Activated CD4-positive, alpha-beta memory T cell treated with anti-CD3 and anti-CD28 coated beads for 36 hours (primary cell): ENCODE results near the gene TAGLN2. TPM values are rescaled to one million over a fixed set of nuclear protein-coding genes. Genes with fewer than 3 reads are reported as not detected.

Source experiments
- CTCF ChIA-PET: fragments of 350-600 bp; sonication (Branson Sonifier 250); formaldehyde crosslinking; loops from one replicate; lab custom pipeline; 2021; ENCODE audit warnings: antibody characterized with exemption, inconsistent platforms; lab: Charles Lee
- POLR2A ChIA-PET: fragments of 350-600 bp; sonication (Branson Sonifier 250); formaldehyde crosslinking; loops from one replicate; lab custom pipeline; 2021; ENCODE audit warnings: antibody characterized with exemption; lab: Charles Lee
- DNase-seq: peaks from one replicate; pipeline ENCODE4 v3.0.0-alpha.2; 2020
- H3K27ac Mint-ChIP-seq: one replicate; pipeline ENCODE4 v1.8.0; 2021; ENCODE audit warnings: mixed read lengths
- H3K27me3 Mint-ChIP-seq: one replicate; pipeline ENCODE4 v1.8.0; 2021; ENCODE audit warnings: mixed read lengths
- H3K36me3 Mint-ChIP-seq: one replicate; pipeline ENCODE4 v1.8.0; 2021; ENCODE audit warnings: mixed read lengths
- H3K4me1 Mint-ChIP-seq: one replicate; pipeline ENCODE4 v1.8.0; 2021; ENCODE audit warnings: low read depth, mixed read lengths
- H3K4me3 Mint-ChIP-seq: one replicate; pipeline ENCODE4 v1.8.0; 2021; ENCODE audit warnings: mild to moderate bottlenecking, mixed read lengths
- H3K9me3 Mint-ChIP-seq: one replicate; pipeline ENCODE4 v1.8.0; 2021; ENCODE audit warnings: mixed read lengths
- intact Hi-C: fragments of 100-400 bp; cut with micrococcal nuclease; formaldehyde crosslinking; loops from one replicate; pipeline ENCODE4 v1.15.1; 2023
- total RNA-seq, 2 experiments: library from RNA; stranded (reverse); gene quantifications; one replicate each; pipeline ENCODE4 v1.2.3, GENCODE V29; 2021

Gene TAGLN2
- total RNA-seq, 2 experiments from 2014 or later = 597 to 607 TPM

DNA sequence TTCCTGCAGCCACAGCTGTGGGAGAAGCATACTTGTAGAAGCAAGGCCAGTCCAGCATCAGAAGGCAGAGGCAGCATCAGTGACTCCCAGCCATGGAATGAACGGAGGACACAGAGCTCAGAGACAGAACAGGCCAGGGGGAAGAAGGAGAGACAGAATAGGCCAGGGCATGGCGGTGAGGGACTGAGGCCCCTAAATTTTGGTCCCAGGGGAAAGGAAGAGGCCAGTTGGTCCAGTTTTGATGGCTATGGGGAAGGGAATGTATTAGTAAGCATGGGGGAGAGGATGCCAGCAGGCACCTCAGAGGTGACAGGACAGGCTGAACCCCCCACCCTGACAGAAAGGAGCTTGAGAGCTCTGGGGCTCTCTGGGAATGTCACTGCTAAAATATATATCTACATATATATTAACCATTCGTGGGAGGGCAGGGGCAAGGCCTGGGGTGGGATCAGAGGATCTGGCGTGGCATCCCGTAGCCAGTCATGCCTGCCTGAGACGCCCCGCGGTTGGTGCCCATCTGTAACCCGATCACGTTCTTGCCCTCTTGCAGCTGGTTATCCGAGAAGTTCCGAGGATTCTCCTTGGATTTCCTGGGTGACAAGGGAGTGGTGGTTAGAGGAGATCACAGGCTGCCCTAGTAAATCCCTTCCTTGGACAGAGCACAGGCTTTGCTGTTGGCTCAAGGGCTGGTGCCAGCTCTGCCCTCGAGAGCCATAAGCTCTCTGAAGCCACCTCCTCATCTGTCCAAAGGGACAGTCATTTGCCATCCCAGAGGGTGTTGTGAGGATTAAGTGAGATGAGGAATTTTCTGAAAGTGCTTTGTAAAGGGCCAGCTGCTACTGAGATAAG is 6.7 kb downstream of the TAGLN2 start:
- Mint-ChIP-seq H3K4me1 (peaks cover 57% of the 10 kb centered on the region), H3K4me3 (no peak overlapping the region), H3K9me3 (no peaks in the 10 kb centered on the region), H3K27ac (peak overlapping the region; percentile 63), H3K36me3 (peaks cover 57% of the 10 kb centered on the region), H3K27me3 (no peaks in the 10 kb centered on the region)
- DNase-seq = no peak
- POLR2A ChIA-PET = no interaction called here
- CTCF ChIA-PET = interaction anchor here (0.8 to 1.0 kb wide), 2 partner anchors 17 to 27 kb away, joined by 3 read pairs; partner anchors contain the start of gene IGSF9
- intact Hi-C loops = no loop called here

DNA sequence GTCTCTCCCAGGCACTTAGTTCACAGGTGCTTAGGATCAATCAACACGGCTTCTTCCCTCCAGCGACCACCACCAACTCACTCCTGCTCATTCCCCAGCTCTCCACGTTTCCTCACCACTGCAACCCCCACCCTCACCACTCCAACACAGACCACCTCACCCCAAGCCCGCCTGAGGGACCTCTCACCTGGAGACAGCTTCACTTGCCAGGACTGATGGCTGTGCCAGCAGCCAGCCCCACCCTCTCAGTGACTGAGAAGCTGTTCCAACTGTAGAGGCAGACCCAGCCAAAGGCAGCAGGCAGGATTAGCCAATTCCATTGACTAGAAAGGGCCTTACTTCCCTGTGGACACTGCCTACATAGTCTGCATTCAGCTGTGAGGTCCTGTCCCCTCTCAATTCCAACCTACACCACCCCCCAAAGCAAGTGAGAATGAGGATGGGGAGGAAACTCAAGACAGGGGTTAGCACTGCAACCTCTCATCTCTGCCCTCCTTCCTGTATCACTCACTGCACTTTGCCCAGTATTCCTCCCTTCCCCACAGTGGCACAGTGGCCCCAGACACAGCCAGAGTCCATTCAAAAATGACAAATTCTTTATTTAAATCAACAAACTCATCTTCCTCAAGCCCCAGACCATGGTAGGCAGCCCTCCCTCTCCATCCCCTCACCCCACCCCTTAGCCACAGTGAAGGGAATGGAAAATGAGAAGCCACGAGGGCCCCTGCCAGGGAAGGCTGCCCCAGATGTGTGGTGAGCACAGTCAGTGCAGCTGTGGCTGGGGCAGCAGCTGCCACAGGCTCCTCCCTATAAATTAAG is 7.6 kb downstream of the TAGLN2 start:
- DNase-seq = no peak
- peaks cover 52% of the 10 kb centered on the region for H3K36me3 Mint-ChIP-seq
- H3K27ac Mint-ChIP-seq = peak overlapping the region; percentile 63
- ChIA-PET POLR2A (no interaction called here), CTCF (interaction anchor here (0.8 to 1.0 kb wide), 2 partner anchors 18 to 119 kb away, joined by 3 to 4 read pairs; no protein-coding TSS in a partner anchor)
- intact Hi-C loops = no loop called here
- no peaks in the 10 kb centered on the region for H3K9me3 Mint-ChIP-seq
- no peaks in the 10 kb centered on the region for H3K27me3 Mint-ChIP-seq
- peaks cover 57% of the 10 kb centered on the region for H3K4me1 Mint-ChIP-seq
- no peak overlapping the region for H3K4me3 Mint-ChIP-seq

DNA sequence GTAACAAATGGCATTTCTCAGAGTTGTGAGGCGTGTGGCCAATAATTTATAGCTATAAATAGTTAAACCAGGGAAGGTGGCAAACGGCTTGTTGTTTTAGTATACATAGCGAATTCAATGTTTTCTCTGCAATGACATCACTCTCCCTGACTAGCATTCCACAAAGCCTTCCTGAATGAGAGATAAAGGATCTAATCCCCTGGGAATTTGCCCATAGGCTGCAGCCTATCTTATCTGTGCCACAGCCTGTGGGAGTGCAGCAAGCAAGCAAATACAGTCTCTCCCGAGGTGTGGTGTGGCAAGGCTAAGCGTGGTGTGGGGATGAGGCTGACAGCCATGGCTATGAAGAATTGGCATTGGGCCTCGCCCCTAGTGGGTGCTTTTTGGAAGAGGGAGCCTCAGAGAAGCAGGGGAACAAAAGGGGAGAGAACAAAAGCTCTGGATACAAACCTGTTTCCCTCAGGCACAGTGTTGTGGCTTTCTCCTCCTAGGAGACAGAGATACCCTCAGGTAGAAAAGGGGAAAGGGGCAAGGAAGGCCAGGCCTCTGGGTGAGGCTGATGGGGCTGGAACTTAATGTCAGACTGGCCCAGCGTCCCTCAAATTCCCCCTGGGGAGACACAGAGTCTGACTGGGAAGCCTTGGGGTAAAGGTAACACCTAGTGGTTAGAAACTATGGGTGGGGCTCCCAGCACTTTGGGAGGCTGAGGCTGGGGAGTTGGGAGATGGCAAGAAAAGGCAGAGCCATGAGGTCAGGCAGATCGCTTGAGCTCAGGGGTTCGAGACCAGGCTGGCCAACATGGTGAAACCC is 8.9 kb downstream of the TAGLN2 start:
- no peak overlapping the region for H3K4me3 Mint-ChIP-seq
- peaks cover 57% of the 10 kb centered on the region for H3K4me1 Mint-ChIP-seq
- no peak for DNase-seq
- POLR2A ChIA-PET = interaction anchor here (3.7 kb wide), 1 partner anchor 7 kb away, joined by 29 read pairs; the partner anchor contains the start of gene TAGLN2
- H3K27me3 Mint-ChIP-seq = no peaks in the 10 kb centered on the region
- intact Hi-C loops = no loop called here
- CTCF ChIA-PET = no interaction called here
- H3K27ac Mint-ChIP-seq = peak overlapping the region; percentile 16
- peaks cover 45% of the 10 kb centered on the region for H3K36me3 Mint-ChIP-seq
- H3K9me3 Mint-ChIP-seq = no peaks in the 10 kb centered on the region

DNA sequence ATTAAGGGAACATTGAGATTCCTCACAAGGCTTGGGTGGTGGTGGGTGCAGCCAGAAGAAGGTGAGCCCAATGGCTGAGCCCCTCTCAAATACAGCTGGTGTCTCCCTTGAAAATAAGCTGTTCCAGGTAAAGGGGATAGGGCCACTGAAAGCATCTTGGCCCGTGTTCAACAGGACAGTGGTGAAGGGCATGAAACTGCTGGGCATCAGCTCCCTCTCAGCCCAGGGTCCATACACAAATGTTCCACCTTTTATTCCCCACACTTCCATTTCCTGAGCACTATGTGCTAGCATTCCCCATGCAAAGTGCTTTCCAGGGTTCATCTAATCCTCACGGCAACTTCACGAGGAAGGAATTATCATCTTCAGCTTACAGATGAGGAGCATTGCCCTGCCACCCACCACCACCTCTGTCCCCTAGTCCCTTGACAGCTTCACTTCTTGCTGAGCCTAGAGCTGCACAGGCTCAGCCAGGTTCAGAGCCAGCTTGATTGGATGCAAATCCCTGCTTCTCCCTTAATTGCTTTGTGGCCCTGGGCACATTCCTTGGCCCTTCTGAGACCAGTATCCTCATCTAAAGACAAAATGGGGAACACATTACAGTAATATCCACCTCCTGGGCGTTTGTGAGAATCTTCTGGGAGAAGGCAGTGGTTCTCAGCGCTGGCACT is 9.6 kb downstream of the TAGLN2 start:
- peaks cover 57% of the 10 kb centered on the region for H3K4me1 Mint-ChIP-seq
- H3K36me3 Mint-ChIP-seq = peaks cover 38% of the 10 kb centered on the region
- H3K27ac Mint-ChIP-seq = no peak overlapping the region
- intact Hi-C loops = no loop called here
- ChIA-PET CTCF (no interaction called here), POLR2A (interaction anchor here (3.7 kb wide), 1 partner anchor 8 kb away, joined by 29 read pairs; the partner anchor contains the start of gene TAGLN2)
- no peak for DNase-seq
- H3K9me3 Mint-ChIP-seq = no peaks in the 10 kb centered on the region
- H3K27me3 Mint-ChIP-seq = no peaks in the 10 kb centered on the region
- H3K4me3 Mint-ChIP-seq = no peak overlapping the region

DNA sequence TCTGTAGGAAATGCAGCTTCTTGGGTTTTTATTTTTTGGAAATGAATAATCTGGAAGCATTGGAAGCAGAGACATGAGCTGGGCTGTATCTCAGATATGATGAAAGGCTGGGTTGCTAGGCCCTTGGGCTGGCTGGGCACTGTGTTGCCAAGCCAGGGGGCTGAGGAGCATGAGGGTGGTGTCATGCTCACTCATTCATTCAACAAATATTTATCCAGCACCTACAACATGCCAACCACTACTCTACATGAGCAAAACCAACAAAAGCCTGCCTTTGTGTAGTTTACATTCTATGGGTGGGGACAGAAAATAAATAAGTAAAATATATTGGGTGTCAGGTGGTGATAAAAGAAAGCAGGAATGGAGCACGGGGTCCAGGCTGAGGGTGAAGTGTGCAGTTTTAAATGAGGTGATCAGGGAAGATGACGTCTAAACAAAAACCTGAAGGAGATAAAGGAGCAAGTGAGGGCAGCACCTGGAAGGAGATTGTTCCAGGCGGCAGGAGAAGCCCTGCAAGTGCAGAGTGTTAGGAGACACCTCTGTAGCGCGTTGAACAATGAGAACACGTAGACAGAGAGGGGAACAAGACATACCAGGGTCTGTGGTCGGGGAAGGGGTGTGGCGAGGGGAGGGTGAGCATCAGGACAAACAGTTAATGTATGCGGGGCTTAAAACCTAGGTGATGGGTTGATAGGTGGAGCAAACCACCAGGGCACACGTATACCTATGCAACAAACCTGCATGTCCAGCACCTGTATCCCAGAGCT is 10.9 kb downstream of the TAGLN2 start:
- intact Hi-C loops = no loop called here
- POLR2A ChIA-PET = interaction anchor here (3.7 kb wide), 1 partner anchor 9 kb away, joined by 29 read pairs; the partner anchor contains the start of gene TAGLN2
- Mint-ChIP-seq H3K4me3 (no peak overlapping the region), H3K9me3 (no peaks in the 10 kb centered on the region), H3K4me1 (peaks cover 59% of the 10 kb centered on the region), H3K27ac (no peak overlapping the region), H3K36me3 (peaks cover 27% of the 10 kb centered on the region), H3K27me3 (no peaks in the 10 kb centered on the region)
- no peak for DNase-seq
- CTCF ChIA-PET = no interaction called here

DNA sequence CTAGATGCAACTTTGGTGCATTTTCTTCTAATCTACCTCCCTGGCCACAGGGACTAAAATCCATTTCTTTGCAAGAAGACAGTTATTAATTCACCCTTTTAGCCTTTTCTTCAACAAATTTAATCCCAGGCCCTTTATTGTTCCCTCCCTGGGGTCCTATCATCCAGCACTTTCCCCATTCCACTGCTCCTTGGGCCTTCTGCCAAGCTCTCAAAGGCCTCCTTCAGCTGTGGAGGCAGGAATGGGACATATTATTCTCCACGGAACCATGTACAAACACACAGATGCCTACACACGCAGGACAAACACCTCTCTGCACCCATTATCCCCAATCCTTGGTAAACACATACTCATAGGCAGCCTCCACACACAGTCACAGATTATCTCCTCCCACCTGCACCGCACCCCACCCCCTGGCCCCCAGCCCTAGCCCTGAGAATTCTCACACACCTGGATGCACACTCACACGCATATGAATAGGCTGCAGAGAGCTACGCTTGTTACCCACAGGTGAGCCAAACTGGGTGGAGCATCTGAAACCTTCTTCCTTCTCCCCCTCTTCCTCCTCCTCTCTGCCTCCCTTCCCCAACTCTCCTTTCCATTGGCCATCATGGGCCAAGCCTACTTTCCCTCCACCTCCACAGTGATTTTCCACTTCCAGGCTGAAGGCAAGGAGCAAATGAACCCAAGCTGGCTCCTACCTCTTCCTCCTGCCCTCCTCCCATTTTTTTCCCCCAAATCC is 11.7 kb downstream of the TAGLN2 start:
- no peak for DNase-seq
- Mint-ChIP-seq H3K9me3 (no peaks in the 10 kb centered on the region), H3K4me1 (peaks cover 60% of the 10 kb centered on the region), H3K36me3 (peaks cover 20% of the 10 kb centered on the region), H3K4me3 (no peak overlapping the region), H3K27ac (no peak overlapping the region), H3K27me3 (no peaks in the 10 kb centered on the region)
- intact Hi-C loops = no loop called here
- CTCF ChIA-PET = no interaction called here
- POLR2A ChIA-PET = interaction anchor here (3.7 kb wide), 1 partner anchor 10 kb away, joined by 29 read pairs; the partner anchor contains the start of gene TAGLN2

DNA sequence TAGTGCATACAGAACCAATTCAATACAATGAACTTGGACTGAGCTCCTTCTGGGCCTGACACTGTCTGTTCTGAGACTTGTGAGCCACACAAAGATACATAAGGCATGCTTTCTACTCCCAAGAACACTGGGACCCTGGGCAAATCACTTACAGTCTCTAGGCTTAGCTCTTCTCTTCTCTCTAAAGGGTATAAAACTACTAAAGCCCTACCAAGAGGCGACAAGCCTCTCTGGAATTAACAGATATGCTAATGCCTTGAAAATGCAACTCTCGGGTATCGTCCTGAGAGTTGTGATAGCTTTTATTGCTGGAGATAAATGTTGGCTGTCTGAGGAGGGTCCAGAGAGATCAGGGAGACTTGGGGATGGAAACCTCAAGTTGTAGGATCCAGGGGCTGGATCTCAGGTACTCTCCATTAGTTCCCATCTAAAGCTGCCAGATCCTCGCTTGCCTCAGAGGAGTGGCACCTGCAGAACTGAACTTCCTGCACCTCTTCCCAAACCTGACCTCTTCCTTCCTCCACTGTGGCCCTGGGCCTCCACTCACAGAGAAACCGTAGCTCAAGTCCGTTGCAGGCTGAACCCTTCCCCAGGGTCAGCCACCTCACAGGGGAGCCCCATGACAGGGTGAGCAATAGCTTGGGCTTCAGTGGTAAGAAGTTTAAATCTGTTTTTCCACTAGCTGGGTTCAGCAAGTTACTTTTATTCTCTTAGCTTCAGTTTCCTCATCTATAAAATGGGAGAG is 13.8 kb downstream of the TAGLN2 start:
- no peaks in the 10 kb centered on the region for H3K9me3 Mint-ChIP-seq
- H3K4me1 Mint-ChIP-seq = peaks cover 52% of the 10 kb centered on the region
- no peak overlapping the region for H3K4me3 Mint-ChIP-seq
- no peaks in the 10 kb centered on the region for H3K27me3 Mint-ChIP-seq
- H3K36me3 Mint-ChIP-seq = peaks cover 5% of the 10 kb centered on the region
- ChIA-PET CTCF (interaction anchor here (0.6 to 1.5 kb wide), 4 partner anchors 13 to 167 kb away, joined by 3 to 4 read pairs (median 3); partner anchors contain the start of genes DUSP23 and TAGLN2), POLR2A (interaction anchor here (0.6 to 1.7 kb wide), 4 partner anchors 9 to 130 kb away, joined by 3 to 4 read pairs (median 4); no protein-coding TSS in a partner anchor)
- intact Hi-C loops = no loop called here
- peak; percentile 56 for DNase-seq
- H3K27ac Mint-ChIP-seq = peak overlapping the region; percentile 84

DNA sequence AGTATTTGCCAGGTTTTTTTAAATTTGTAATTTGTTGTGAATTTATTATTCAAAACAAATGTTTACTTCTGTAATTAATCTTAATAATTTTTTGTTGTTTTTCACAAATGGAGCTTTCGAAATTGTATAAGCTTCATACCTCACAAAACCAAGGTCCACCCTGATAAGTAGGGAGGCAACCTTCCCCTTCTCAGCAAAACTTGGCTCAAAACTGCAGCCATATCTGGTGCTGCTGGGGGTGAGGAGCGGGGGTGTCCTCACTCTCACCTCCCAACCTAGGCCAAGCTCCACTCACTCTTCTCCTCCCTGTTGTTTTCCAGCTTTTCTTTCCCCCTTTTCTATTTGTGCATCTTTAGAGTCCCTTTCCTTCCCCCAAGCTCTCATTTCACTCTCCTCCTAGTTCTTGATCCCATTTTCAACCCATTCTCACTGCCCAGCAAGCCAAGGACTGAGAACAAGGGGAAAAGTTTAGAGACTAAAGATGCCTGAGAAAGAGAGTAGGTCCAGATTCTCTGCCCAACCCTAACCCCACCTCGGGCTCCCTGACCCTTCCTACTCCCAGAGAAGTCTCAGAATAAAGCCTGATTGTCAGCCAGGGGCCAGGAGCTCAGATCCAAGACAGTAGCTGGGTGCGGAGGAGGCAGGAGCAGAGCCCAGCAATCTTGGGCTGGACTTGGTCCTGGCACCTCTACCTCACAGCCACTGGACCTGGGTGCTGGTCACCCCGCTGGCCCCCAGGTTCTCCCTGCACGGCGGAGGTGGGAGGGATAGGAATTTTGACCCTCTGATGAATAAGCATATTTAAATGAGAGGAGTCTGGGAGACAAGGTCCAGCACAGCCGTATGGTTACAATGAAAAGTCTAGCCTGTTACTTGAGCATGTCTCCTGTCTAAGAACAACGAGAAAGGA is 17.0 kb downstream of the TAGLN2 start:
- intact Hi-C loops = no loop called here
- Mint-ChIP-seq H3K36me3 (peaks cover 2% of the 10 kb centered on the region), H3K4me3 (no peak overlapping the region), H3K9me3 (peaks cover 4% of the 10 kb centered on the region), H3K27me3 (no peaks in the 10 kb centered on the region), H3K27ac (peak overlapping the region; percentile 7), H3K4me1 (peaks cover 39% of the 10 kb centered on the region)
- ChIA-PET POLR2A (no interaction called here), CTCF (interaction anchor here (1.2 to 2.1 kb wide), 3 partner anchors 15 to 99 kb away, joined by 3 to 10 read pairs (median 5); no protein-coding TSS in a partner anchor)
- DNase-seq = no peak

DNA sequence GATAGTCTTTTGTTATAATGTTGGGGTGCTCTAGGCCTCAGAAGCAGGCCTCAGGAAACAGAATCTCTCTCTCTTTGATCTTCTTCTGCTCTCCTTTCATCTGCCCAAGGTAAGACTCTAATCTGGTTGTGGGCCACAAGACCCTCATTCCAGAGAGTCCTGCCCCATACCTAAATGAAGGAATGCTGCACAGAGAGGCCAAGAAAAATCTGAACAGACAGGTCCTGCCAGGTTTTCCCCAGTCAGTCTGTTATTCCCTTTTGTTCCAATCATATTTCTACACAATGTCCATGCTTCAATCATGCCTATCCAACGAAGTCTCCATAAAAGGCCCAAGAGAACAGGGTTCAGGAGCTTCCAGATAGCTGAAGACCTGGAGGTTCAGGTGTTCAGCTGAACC is 18.3 kb downstream of the TAGLN2 start:
- CTCF ChIA-PET = interaction anchor here (0.9 to 2.1 kb wide), 3 partner anchors 14 to 100 kb away, joined by 3 to 10 read pairs (median 5); no protein-coding TSS in a partner anchor
- no peaks in the 10 kb centered on the region for H3K27me3 Mint-ChIP-seq
- no peaks in the 10 kb centered on the region for H3K36me3 Mint-ChIP-seq
- POLR2A ChIA-PET = no interaction called here
- H3K4me3 Mint-ChIP-seq = no peak overlapping the region
- H3K27ac Mint-ChIP-seq = no peak overlapping the region
- H3K9me3 Mint-ChIP-seq = peaks cover 4% of the 10 kb centered on the region
- H3K4me1 Mint-ChIP-seq = peaks cover 28% of the 10 kb centered on the region
- no peak for DNase-seq
- intact Hi-C loops = no loop called here
